Tibial nerve (tissue), 4 donors: ENCODE results near the gene EFHD2. TPM values are rescaled to one million over a fixed set of nuclear protein-coding genes. Genes with fewer than 3 reads are reported as not detected.

Experiments used
- DNase-seq, 2 donors: peaks; one replicate each; pipeline ENCODE4 v3.0.0-alpha.2; 2019; ENCODE audit warnings: low spot score in 2 of 2
- H3K27ac ChIP-seq, 4 donors: fragments of 200-600 bp; sonication (generic) in 3 of 4; one replicate each; pipeline ENCODE4 v1.5.1; 2017 to 2019; ENCODE audit warnings: mild to moderate bottlenecking in 1 of 4
- H3K27me3 ChIP-seq, 2 donors: fragments of 200-600 bp; sonication (generic) in 1 of 2; one replicate each; pipeline versions ENCODE4 v1.5.1 to v1.6.0; 2017 to 2019
- H3K36me3 ChIP-seq, 3 donors: fragments of 200-600 bp; sonication (generic); one replicate each; pipeline ENCODE4 v1.5.1; 2018 to 2019
- H3K4me1 ChIP-seq, 4 donors: fragments of 200-600 bp; sonication (generic) in 3 of 4; one replicate each; pipeline ENCODE4 v1.5.1; 2017 to 2019
- H3K4me3 ChIP-seq, 4 donors: fragments of 200-600 bp; sonication (generic) in 3 of 4; one replicate each; pipeline ENCODE4 v1.5.1; 2017 to 2019; ENCODE audit warnings: mild to moderate bottlenecking in 1 of 4, moderate library complexity in 1 of 4
- H3K9me3 ChIP-seq, 4 donors: fragments of 200-600 bp; sonication (generic) in 3 of 4; one replicate each; pipeline ENCODE4 v1.5.1; 2017 to 2019
- EP300 ChIP-seq, 2 donors: sonication (generic); formaldehyde crosslinking; IDR thresholded peaks; one replicate each; pipeline ENCODE4 v1.6.1; 2017; ENCODE audit warnings: antibody characterized with exemption in 2 of 2, mild to moderate bottlenecking in 1 of 2
- POLR2A ChIP-seq, 2 donors: fragments of 450-650 bp; IDR thresholded peaks; one replicate each; pipeline ENCODE4 v1.6.1; 2017; ENCODE audit warnings: antibody characterized with exemption in 2 of 2, mild to moderate bottlenecking in 2 of 2, moderate library complexity in 2 of 2
- WGBS, 2 donors: methylation state at CpG; one replicate each; pipeline ENCODE4 v1.1.5; 2018; 5-methylcytosine and 5-hydroxymethylcytosine counted together
- total RNA-seq, 4 donors: library from RNA; depleted of rRNA; stranded (reverse); fragments of >200 nt; gene quantifications; one replicate each; pipeline ENCODE4 v1.1.0, GENCODE V29; 2016
- TF ChIP-seq, protein P1 (sequence below), 5 experiments: fragments of 200-600 bp in 3 of 5; fragments of 450-650 bp in 2 of 5; sonication (generic) in 3 of 5; IDR thresholded peaks; one replicate each; pipeline ENCODE4 v1.5.1; 2016 to 2019; ENCODE audit warnings: antibody characterized with exemption in 5 of 5, mild to moderate bottlenecking in 3 of 5, moderate library complexity in 2 of 5

EFHD2 gene
- total RNA-seq, 4 donors from 2014 or later: 17.0 to 61.5 (median 29.6) TPM

DNA sequence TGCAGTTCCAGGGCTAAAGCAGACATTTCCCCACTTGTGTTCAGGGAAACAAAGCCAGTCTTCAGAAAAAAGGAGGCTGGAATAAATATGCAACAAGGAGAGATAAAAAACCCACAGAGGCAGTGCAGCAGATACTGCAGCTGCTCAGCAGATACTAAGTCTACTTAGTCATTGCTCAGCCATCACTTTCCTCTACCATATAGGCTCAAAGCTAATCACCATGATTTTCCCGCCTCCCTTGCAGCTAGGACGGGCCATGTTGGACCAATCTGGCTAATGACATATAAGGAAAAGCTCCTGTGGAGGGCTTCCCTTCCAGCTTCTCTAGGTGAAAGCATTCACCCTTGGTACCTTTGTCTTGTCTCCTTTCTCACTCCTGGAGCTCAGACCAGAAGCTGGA lies 10.0 kb upstream of the EFHD2 start:
- WGBS, 2 donors: 94% methylated on average over 2 of the region's 2 CpGs
- TF ChIP-seq, protein P1, sequence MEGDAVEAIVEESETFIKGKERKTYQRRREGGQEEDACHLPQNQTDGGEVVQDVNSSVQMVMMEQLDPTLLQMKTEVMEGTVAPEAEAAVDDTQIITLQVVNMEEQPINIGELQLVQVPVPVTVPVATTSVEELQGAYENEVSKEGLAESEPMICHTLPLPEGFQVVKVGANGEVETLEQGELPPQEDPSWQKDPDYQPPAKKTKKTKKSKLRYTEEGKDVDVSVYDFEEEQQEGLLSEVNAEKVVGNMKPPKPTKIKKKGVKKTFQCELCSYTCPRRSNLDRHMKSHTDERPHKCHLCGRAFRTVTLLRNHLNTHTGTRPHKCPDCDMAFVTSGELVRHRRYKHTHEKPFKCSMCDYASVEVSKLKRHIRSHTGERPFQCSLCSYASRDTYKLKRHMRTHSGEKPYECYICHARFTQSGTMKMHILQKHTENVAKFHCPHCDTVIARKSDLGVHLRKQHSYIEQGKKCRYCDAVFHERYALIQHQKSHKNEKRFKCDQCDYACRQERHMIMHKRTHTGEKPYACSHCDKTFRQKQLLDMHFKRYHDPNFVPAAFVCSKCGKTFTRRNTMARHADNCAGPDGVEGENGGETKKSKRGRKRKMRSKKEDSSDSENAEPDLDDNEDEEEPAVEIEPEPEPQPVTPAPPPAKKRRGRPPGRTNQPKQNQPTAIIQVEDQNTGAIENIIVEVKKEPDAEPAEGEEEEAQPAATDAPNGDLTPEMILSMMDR (IDR thresholded peaks at IDR 0.05): no peak
- TF ChIP-seq POLR2A (IDR thresholded peaks at IDR 0.05) (no peak), EP300 (IDR thresholded peaks at IDR 0.05) (no peak)
- Histone ChIP-seq H3K27me3 (no peaks in the 10 kb centered on the region), H3K4me3 (no peak overlapping the region), H3K4me1 (no peaks in the 10 kb centered on the region), H3K27ac (no peak overlapping the region), H3K36me3 (no peaks in the 10 kb centered on the region), H3K9me3 (peaks cover 0 to 16% (median 2%) of the 10 kb centered on the region in 4 donors)
- no peak for DNase-seq

DNA sequence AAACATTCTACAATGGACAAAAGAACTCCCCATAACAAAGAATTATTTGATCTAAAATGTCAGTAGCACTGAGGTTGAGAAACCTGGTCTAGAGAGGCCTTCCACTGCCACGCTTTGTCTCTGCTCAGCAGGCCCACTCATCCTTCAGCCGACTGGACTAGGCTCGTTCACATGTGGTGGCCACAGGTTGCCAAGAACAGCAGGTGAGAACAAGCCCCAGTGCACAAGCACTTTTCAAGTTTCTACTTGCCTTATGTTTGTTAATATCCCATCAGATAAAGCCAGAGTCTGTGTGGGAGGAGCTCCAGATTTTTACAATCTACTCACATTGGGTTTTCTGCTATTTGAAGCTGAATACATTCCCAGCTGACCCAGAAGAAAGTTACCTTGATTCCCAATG lies 9.1 kb upstream of the EFHD2 start:
- no peaks in the 10 kb centered on the region for H3K4me1 ChIP-seq
- no peaks in the 10 kb centered on the region for H3K36me3 ChIP-seq
- no peaks in the 10 kb centered on the region for H3K27me3 ChIP-seq
- H3K27ac ChIP-seq: no peak overlapping the region
- TF ChIP-seq, protein P1 (IDR thresholded peaks at IDR 0.05): no peak
- WGBS, 2 donors: 77 to 87% methylated on average over 3 of the region's 3 CpGs
- peaks cover 0 to 16% (median 2%) of the 10 kb centered on the region in 4 donors for H3K9me3 ChIP-seq
- DNase-seq: no peak
- H3K4me3 ChIP-seq: no peak overlapping the region

DNA sequence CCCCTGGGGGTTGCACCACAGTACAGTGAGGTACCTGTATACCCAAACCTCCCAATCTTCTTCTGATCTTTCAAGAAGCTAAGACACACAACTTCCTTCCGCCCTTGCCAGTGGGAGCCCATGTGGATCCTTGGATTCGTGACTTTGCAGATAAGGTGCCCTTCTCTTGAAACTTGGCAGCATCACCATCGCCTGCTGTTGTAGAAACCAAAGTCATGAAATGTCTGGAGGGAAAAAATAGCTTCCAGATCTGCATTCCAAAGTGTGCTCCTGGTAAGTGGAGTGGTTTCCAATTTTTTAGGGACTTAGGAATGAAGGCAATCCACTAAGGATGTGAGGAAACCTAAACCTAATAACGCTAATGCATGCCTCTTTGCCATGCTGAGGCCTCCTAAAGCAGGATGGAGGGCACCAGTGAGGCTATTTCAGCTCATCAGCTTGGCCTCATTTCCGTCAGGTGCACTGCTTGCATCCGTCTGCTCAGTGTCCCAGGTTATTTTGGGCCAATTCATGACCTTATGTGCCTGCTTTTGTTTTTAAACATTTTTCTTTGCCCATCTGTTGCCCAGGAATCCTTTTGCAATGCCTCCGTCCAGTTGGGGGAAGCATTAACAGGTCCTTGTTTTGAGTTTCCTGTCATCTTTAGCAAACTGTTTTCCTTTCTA lies 8.2 kb upstream of the EFHD2 start:
- H3K36me3 ChIP-seq: no peaks in the 10 kb centered on the region
- no peak for DNase-seq
- no peak overlapping the region for H3K27ac ChIP-seq
- H3K4me3 ChIP-seq: no peak overlapping the region
- no peaks in the 10 kb centered on the region for H3K4me1 ChIP-seq
- WGBS, 2 donors: 84 to 87% methylated on average over 7 of the region's 7 CpGs
- no peaks in the 10 kb centered on the region for H3K27me3 ChIP-seq
- TF ChIP-seq EP300 (IDR thresholded peaks at IDR 0.05): no peak
- TF ChIP-seq POLR2A (IDR thresholded peaks at IDR 0.05): no peak
- TF ChIP-seq, protein P1 (IDR thresholded peaks at IDR 0.05): no peak
- peaks cover 0 to 16% (median 2%) of the 10 kb centered on the region in 4 donors for H3K9me3 ChIP-seq

DNA sequence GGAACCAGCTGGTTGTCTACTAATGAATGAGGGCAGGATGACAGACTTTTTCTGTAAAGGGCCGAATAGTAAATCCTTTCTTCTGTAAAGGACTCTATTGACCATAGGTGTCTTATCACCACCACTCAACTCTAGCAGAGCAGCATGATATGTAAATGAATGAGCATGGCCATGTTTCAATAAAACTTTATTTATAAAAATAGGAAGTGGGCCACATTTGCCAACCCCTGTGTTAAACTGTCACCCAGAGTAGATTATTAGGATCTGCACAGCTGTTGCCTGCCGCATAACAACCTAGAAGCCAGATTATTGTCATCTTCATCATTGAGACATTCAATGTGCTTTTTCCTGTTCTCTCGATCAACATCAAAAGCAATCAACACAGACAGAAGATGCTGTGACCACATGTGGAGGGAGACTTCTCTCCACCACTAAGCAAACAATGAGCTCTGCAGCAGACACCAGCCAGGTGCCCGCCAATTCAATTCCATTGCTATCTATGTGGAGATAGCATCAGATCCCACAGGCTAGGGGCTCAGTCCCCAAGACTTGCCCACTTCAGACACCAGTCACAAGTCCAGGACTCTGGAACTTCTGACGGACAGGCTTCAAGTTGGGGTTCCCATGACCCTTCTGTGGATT lies 6.8 kb upstream of the EFHD2 start:
- 91 to 93% methylated on average over 5 of the region's 5 CpGs for WGBS, 2 donors
- H3K4me3 ChIP-seq: no peak overlapping the region

More for the DNA sequence above, 6.8 kb upstream of the EFHD2 start:
- no peaks in the 10 kb centered on the region for H3K27me3 ChIP-seq
- no peak for DNase-seq
- H3K9me3 ChIP-seq: peaks cover 0 to 16% (median 2%) of the 10 kb centered on the region in 4 donors
- TF ChIP-seq POLR2A (IDR thresholded peaks at IDR 0.05): no peak
- TF ChIP-seq, protein P1 (IDR thresholded peaks at IDR 0.05): no peak
- TF ChIP-seq EP300 (IDR thresholded peaks at IDR 0.05): no peak
- no peak overlapping the region for H3K27ac ChIP-seq
- peaks cover 0 to 14% (median 3%) of the 10 kb centered on the region in 4 donors for H3K4me1 ChIP-seq
- no peaks in the 10 kb centered on the region for H3K36me3 ChIP-seq
